ENCODE data around the gene RIMBP2. TPM values are rescaled to one million over a fixed set of nuclear protein-coding genes. Genes with fewer than 3 reads are reported as not detected.
A peak's percentile ranks its signal among the peaks of the same experiment; 100 is the strongest.

Gene RIMBP2
- total RNA-seq, 4 donors from 2014 or later, result 1.5 to 5.3 (median 2.7) TPM

GRCh38 chr12:130747867-130748740 is 32.0 kb upstream of the RIMBP2 start:
- TF ChIP-seq CTCF (IDR thresholded peaks at IDR 0.05), result peak in 1 of 3 donors; percentile 44
- no peak for TF ChIP-seq POLR2A (IDR thresholded peaks at IDR 0.05)
- WGBS, 2 donors, result 7 to 11% methylated on average over 13 of the region's 13 CpGs

GRCh38 chr12:130746546-130746945 is 30.4 kb upstream of the RIMBP2 start:
- TF ChIP-seq CTCF (IDR thresholded peaks at IDR 0.05) (no peak), POLR2A (IDR thresholded peaks at IDR 0.05) (no peak)
- peak in 1 of 2 donors; percentile 45 for DNase-seq (ENCODE audit: low spot score in 2 of 2)
- WGBS, 2 donors, result 75 to 86% methylated on average over 9 of the region's 9 CpGs
- H3K4me3 ChIP-seq (ENCODE audit: low read depth, poor library complexity, severe bottlenecking), result no peak overlapping the region
- intact Hi-C loops (cut with DNase I; ENCODE audit: low total_unique reads), result no loop called here

More at GRCh38 chr12:130747867-130748740, 32.0 kb upstream of the RIMBP2 start:
- peak; percentile 72 to 96 for DNase-seq (ENCODE audit: low spot score in 2 of 2)
- intact Hi-C loops (cut with DNase I; ENCODE audit: low total_unique reads), result no loop called here
- no peak overlapping the region for H3K4me3 ChIP-seq (ENCODE audit: low read depth, poor library complexity, severe bottlenecking)

- no peak overlapping the region for H3K4me3 ChIP-seq (ENCODE audit: low read depth, poor library complexity, severe bottlenecking)
- no peak for DNase-seq (ENCODE audit: low spot score in 2 of 2)
- 91 to 92% methylated on average over 4 of the region's 4 CpGs for WGBS, 2 donors
Measured at GRCh38 chr12:130745921-130746320, 29.8 kb upstream of the RIMBP2 start.

GRCh38 chr12:130744274-130744673 is 28.2 kb upstream of the RIMBP2 start:
- TF ChIP-seq POLR2A (IDR thresholded peaks at IDR 0.05), result no peak
- TF ChIP-seq CTCF (IDR thresholded peaks at IDR 0.05), result no peak
- no peak overlapping the region for H3K4me3 ChIP-seq (ENCODE audit: low read depth, poor library complexity, severe bottlenecking)
- intact Hi-C loops (cut with DNase I; ENCODE audit: low total_unique reads), result no loop called here
- 75 to 81% methylated on average over 5 of the region's 5 CpGs for WGBS, 2 donors
- DNase-seq (ENCODE audit: low spot score in 2 of 2), result peak in 1 of 2 donors; percentile 40

More at GRCh38 chr12:130745921-130746320, 29.8 kb upstream of the RIMBP2 start:
- TF ChIP-seq POLR2A (IDR thresholded peaks at IDR 0.05) (no peak), CTCF (IDR thresholded peaks at IDR 0.05) (no peak)
- intact Hi-C loops (cut with DNase I; ENCODE audit: low total_unique reads), result no loop called here

- DNase-seq (ENCODE audit: low spot score in 2 of 2), result no peak
- 90 to 93% methylated on average over 5 of the region's 5 CpGs for WGBS, 2 donors
- intact Hi-C loops (cut with DNase I; ENCODE audit: low total_unique reads), result no loop called here
- TF ChIP-seq POLR2A (IDR thresholded peaks at IDR 0.05) (no peak), CTCF (IDR thresholded peaks at IDR 0.05) (no peak)
- H3K4me3 ChIP-seq (ENCODE audit: low read depth, poor library complexity, severe bottlenecking), result no peak overlapping the region
Measured at GRCh38 chr12:130743606-130744005, 27.5 kb upstream of the RIMBP2 start.

Measured in lower leg skin (tissue), 4 donors.